ENCODE data around the gene DSCAML1. TPM values are rescaled to one million over a fixed set of nuclear protein-coding genes. Genes with fewer than 3 reads are reported as not detected.

DSCAML1 gene
- total RNA-seq, 1 donor from 2014 or later, result 0.95 TPM

- Histone ChIP-seq H3K27me3 (ENCODE audit: low read depth) (no peaks in the 10 kb centered on the region), H3K9me3 (no peaks in the 10 kb centered on the region), H3K27ac (no peak overlapping the region), H3K36me3 (no peaks in the 10 kb centered on the region), H3K4me3 (no peak overlapping the region), H3K4me1 (no peaks in the 10 kb centered on the region)
- intact Hi-C loops (cut with DNase I), result no loop called here
- TF ChIP-seq, protein P1, sequence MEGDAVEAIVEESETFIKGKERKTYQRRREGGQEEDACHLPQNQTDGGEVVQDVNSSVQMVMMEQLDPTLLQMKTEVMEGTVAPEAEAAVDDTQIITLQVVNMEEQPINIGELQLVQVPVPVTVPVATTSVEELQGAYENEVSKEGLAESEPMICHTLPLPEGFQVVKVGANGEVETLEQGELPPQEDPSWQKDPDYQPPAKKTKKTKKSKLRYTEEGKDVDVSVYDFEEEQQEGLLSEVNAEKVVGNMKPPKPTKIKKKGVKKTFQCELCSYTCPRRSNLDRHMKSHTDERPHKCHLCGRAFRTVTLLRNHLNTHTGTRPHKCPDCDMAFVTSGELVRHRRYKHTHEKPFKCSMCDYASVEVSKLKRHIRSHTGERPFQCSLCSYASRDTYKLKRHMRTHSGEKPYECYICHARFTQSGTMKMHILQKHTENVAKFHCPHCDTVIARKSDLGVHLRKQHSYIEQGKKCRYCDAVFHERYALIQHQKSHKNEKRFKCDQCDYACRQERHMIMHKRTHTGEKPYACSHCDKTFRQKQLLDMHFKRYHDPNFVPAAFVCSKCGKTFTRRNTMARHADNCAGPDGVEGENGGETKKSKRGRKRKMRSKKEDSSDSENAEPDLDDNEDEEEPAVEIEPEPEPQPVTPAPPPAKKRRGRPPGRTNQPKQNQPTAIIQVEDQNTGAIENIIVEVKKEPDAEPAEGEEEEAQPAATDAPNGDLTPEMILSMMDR (IDR thresholded peaks at IDR 0.05), result no peak
- no peak for ATAC-seq
- DNase-seq, result no peak
Observed at GRCh38 chr11:117582433-117582832, 214.6 kb downstream of the DSCAML1 start.

- intact Hi-C loops (cut with DNase I), result no loop called here
- no peak overlapping the region for H3K4me3 ChIP-seq
- H3K27me3 ChIP-seq (ENCODE audit: low read depth), result no peaks in the 10 kb centered on the region
- TF ChIP-seq, protein P1 (IDR thresholded peaks at IDR 0.05), result no peak
- no peaks in the 10 kb centered on the region for H3K9me3 ChIP-seq
- no peaks in the 10 kb centered on the region for H3K36me3 ChIP-seq
- ATAC-seq, result no peak
- H3K4me1 ChIP-seq, result no peaks in the 10 kb centered on the region
- H3K27ac ChIP-seq, result no peak overlapping the region
- DNase-seq, result no peak
Observed at GRCh38 chr11:117580866-117581265, 216.2 kb downstream of the DSCAML1 start.

GRCh38 chr11:117579161-117579560 lies 217.9 kb downstream of the DSCAML1 start:
- no peaks in the 10 kb centered on the region for H3K36me3 ChIP-seq
- H3K27ac ChIP-seq, result no peak overlapping the region
- no peaks in the 10 kb centered on the region for H3K9me3 ChIP-seq
- no peak overlapping the region for H3K4me3 ChIP-seq
- intact Hi-C loops (cut with DNase I), result no loop called here
- H3K27me3 ChIP-seq (ENCODE audit: low read depth), result no peaks in the 10 kb centered on the region
- H3K4me1 ChIP-seq, result no peaks in the 10 kb centered on the region
- ATAC-seq, result no peak
- DNase-seq, result no peak
- TF ChIP-seq, protein P1 (IDR thresholded peaks at IDR 0.05), result no peak

DNA sequence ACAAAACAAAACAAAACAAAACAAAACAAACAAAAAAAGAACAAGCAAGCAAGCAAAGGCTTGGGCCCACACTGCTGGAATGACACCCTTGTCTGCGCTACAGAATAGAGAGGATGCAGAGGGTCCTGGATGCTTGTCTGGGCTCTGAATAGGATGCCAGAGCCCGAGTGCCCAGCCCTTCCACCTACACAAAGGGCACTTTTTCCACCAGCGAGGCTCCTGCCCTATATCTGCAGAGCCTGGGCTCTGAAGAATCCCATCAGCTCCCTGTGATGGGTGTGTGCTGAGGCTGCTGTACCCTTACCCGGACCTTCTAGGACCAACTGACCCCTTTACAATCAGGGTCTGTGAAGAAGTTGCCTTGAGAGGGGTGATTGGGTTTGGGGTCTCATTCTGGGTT lies 221.2 kb downstream of the DSCAML1 start:
- Histone ChIP-seq H3K27ac (no peak overlapping the region), H3K27me3 (ENCODE audit: low read depth) (no peaks in the 10 kb centered on the region), H3K4me3 (no peak overlapping the region), H3K9me3 (no peaks in the 10 kb centered on the region), H3K4me1 (no peaks in the 10 kb centered on the region), H3K36me3 (no peaks in the 10 kb centered on the region)
- TF ChIP-seq, protein P1 (IDR thresholded peaks at IDR 0.05), result no peak
- DNase-seq (no peak), ATAC-seq (no peak)
- intact Hi-C loops (cut with DNase I), result no loop called here

DNA sequence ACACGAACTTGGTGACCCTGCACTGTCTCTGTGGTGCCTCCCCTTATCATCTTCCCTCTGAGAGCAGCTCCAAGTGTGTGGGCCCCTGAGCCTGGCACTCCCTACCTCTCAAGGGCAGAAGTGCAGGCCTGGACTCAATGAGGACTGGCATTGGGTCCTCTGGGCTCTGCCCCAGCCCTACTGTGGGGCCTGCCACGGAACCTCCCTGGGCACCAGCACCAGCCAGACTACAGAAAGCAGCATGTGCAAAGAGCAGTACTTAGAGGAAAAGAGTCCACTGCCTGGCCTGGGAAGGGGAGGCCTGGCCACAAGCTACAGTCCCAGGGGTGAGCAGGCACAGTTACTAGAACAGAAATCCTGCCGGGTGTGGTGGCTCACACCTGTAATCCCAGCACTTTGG lies 222.5 kb downstream of the DSCAML1 start:
- Histone ChIP-seq H3K27ac (no peak overlapping the region), H3K4me3 (no peak overlapping the region), H3K9me3 (no peaks in the 10 kb centered on the region), H3K36me3 (no peaks in the 10 kb centered on the region), H3K4me1 (no peaks in the 10 kb centered on the region), H3K27me3 (ENCODE audit: low read depth) (no peaks in the 10 kb centered on the region)
- TF ChIP-seq, protein P1 (IDR thresholded peaks at IDR 0.05), result no peak
- intact Hi-C loops (cut with DNase I), result no loop called here
- DNase-seq (no peak), ATAC-seq (no peak)

DNA sequence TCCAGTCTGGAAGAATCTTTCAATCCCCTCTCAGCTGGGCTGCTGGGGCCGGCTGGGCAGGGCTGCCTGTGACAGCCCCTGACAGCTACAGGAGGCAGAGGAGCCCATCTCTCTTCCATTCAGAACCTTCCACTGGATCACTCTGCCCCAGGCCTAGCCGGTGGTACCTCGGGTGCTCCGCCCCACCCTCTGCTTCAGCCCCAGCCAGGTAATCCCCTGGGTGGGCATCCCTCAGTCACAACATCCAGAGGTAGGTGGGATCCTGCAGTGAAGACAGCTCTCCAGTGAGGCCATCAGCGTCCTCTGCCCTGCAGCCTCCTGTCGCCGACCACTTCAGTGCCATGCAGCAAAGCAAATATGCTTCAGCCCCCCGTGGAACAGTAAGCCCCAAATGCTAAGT lies 223.7 kb downstream of the DSCAML1 start:
- H3K9me3 ChIP-seq, result no peaks in the 10 kb centered on the region
- intact Hi-C loops (cut with DNase I), result no loop called here
- H3K4me3 ChIP-seq, result no peak overlapping the region
- TF ChIP-seq, protein P1 (IDR thresholded peaks at IDR 0.05), result no peak
- H3K4me1 ChIP-seq, result no peaks in the 10 kb centered on the region
- ATAC-seq (no peak), DNase-seq (no peak)
- no peaks in the 10 kb centered on the region for H3K27me3 ChIP-seq (ENCODE audit: low read depth)
- H3K27ac ChIP-seq, result no peak overlapping the region
- no peaks in the 10 kb centered on the region for H3K36me3 ChIP-seq

Measured in lower lobe of right lung (tissue), 2 donors.